EL (cell line): ENCODE data around the gene USE1.

Experiments
- DNase-seq: peaks from one replicate; pipeline ENCODE4 v3.0.0-alpha.2; 2016

Gene USE1

DNA sequence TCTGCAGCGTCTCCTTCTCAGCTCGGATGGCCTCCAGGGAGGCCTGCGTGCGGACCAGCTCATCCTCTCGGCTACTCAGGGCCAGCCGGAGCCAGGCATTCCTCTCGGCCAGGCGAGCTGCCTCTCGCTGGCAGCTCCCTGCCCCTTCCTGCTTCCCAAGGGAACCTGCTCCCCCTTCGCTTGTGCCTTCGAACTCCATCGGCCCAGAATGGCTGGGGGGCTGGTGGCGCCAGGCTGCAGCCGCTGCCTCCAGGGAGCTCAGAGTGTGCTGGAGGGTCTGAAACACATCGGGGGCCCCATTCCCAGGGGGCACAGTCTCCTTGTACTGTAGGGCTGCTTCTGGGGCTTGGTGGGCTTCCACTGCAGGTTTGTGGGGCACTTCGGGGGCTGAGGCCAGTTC, 47.4 kb downstream of the USE1 start:
- no peak for DNase-seq

DNA sequence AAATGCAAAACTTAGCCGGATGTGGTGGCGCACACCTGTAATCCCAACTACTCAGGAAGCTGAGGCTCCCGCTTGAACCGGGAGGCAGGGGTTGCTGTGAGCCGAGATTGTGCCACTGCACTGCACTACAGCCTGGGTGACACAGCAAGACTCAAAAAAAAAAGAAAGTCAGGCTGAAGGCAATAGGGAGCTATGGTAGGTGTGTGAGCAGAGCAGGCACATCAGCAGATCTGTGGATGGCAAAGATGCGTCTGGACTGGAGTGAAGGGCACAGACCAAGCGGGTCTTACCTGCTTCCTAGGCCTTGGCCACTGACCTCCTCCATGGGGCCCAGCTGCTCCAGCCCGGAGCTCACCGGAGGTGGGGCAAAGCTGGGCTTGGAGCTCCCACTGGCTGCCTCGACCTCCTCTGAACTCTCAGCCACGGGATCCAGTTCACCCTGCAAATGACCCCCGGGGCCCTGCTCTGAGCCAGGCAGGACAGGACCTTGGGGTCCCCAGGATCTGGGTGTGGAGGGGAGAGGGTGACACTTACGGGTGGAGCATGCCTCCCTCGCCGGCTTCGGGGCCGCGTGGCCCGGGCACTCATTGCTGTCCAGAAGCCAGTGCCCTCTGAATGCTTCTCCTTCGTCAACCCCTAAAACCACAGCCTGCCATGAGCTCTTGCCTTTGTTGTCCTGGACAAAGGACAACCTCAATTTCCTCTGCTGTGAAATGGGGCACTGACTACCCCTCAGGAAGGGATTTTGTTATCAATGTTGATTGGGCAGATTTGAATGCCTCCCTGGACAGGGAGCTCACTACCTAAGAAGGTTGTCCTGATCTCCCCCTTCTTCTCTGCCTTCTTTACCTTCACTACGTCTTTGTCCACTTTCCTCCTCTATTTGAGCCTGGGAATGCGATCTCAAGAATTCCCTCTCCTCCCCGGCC, 48.8 kb downstream of the USE1 start:
- DNase-seq = no peak

DNA sequence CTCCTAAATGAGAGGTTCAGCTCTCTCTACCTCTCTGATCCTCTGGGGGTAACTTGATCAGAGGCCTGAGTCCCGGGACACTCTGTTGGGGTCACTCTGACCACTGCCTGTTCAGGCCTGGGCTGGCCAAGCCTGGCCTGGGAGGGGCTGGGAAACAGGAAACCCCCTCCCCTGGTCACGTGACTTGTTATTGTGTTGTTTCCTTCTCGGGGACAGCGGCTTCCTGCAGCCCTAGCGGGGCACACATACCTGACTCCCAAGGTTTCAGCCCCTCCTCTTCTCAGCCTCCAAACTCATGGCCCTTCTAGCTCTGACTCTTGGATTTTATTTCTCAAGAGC, 49.5 kb downstream of the USE1 start, which contains the start of gene USHBP1:
Gene USHBP1, minus strand, starts transcription at position 105 of the 339 bp plus-strand sequence. CDS start 446 bp downstream, outside the sequence.
- no peak for DNase-seq

DNA sequence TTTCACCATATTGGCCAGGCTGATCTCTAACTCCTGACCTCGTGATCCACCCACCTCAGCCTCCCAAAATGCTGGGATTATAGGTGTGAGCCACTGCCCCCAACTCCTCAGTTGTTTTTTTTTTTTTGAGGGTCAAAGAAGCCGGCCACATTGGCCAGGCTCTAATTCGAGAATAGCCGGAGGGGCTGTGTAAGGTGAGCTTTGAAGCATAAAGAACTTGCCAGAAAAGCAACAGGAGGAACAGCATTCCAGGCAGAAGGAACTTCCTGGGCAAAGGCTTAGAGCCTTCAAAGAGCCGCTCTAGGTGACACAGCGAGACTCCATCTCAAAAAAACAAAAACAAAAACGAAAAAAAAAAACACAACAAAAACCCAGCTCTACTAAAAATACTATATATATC, 50.9 kb downstream of the USE1 start:
- DNase-seq = no peak

DNA sequence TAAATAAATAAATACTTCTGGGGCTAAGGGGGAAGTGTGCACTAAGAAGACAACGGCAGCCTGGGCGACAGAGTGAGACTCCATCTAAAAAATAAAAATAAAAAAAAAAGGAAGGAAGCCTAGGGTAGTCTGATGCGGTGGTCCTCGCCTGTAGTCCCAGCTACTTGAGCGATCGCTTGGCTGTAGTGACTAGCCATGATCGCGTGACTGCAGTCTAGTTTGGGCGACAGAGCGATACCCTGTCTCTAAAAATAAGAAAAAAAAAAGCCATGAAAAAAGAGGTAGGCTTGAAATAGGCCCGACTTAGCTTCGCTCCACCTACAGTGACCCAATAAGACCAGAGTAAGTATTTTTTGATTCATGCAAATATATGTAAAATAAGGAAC, 51.4 kb downstream of the USE1 start:
- no peak for DNase-seq

DNA sequence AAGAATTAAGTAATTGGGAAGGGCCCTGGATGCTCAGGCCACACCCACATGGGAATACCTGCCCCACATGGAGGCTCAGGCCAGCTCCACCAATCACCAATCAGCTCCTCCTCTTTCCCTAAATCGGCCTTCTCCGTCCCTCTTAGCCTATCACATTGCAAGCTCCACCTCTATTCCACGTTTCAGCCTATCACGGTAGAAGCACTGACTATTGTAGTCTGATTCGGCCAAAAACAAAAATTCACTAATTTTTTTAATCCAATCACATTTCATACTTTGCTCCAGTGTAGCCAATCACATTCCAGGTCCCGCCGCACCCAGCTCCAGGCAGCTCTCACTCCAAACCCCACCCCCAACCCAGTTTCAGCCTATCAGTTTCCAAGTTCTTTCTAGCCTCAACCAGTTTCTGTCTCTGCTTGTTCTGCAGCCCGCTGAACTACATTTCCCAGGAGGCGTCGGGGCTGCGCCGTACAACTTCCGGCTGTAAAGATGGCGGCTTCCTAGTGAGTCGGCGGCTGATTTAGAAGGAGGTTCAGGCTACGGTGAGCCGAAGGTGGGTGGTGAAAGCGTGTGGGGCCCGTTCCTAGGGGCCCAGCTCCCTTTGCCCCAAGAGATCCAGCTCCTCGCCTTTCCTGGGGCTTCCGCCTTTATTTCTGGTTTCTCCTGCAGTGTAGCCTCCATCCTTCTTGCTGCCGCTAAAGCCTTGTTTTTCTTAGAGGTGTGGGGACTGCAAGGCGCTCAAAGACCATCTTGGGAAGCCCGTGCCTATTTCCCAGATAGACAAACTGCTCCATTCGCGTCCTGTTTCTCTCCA, 52.0 kb downstream of the USE1 start, which contains the start of gene BABAM1:
Gene BABAM1, plus strand, starts transcription at position 469 of the 814 bp plus-strand sequence. CDS start 1,364 bp downstream, outside the sequence.
- peak; percentile 99 for DNase-seq

DNA sequence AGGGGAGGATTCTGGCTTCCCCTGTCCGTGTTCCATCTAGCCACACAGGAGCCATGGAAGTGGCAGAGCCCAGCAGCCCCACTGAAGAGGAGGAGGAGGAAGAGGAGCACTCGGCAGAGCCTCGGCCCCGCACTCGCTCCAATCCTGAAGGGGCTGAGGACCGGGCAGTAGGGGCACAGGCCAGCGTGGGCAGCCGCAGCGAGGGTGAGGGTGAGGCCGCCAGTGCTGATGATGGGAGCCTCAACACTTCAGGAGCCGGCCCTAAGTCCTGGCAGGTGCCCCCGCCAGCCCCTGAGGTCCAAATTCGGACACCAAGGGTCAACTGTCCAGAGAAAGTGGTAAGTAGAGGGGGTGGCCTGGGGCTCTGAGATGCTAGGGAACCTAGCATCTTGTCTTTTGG, 53.6 kb downstream of the USE1 start:
- no peak for DNase-seq
